Raji (cell line): ENCODE data around the gene PIK3C2A.

ENCODE experiments used
- POLR2A ChIP-seq: IDR thresholded peaks from 2 replicates; pipeline ENCODE4 v1.6.1; 2011; ENCODE audit warnings: low read depth, low read length, control low read depth; ENCODE audit not compliant: insufficient read depth

Gene PIK3C2A

GRCh38 chr11:17219016-17219415 is 11.2 kb upstream of the PIK3C2A start:
- no peak for TF ChIP-seq POLR2A

- TF ChIP-seq POLR2A = no peak
Observed at GRCh38 chr11:17218403-17218802, 10.6 kb upstream of the PIK3C2A start.

GRCh38 chr11:17217401-17217800 is 9.6 kb upstream of the PIK3C2A start:
- TF ChIP-seq POLR2A = no peak

GRCh38 chr11:17214338-17214737 is 6.6 kb upstream of the PIK3C2A start:
- no peak for TF ChIP-seq POLR2A

GRCh38 chr11:17211286-17211685 is 3.5 kb upstream of the PIK3C2A start:
- no peak for TF ChIP-seq POLR2A

GRCh38 chr11:17209939-17210245 is 2.1 kb upstream of the PIK3C2A start:
- no peak for TF ChIP-seq POLR2A

- no peak; the same call in 1 of the 2 replicates for TF ChIP-seq POLR2A
Observed at GRCh38 chr11:17208257-17208999, 642 bp upstream of the PIK3C2A start.

GRCh38 chr11:17206463-17206862 is 1.3 kb downstream of the PIK3C2A start:
- TF ChIP-seq POLR2A = no peak

- no peak for TF ChIP-seq POLR2A
Observed at GRCh38 chr11:17197431-17197898, 10.3 kb downstream of the PIK3C2A start.

GRCh38 chr11:17188675-17189074 is 19.1 kb downstream of the PIK3C2A start:
- TF ChIP-seq POLR2A = no peak

- TF ChIP-seq POLR2A = no peak
Observed at GRCh38 chr11:17186932-17187692, 20.7 kb downstream of the PIK3C2A start.

GRCh38 chr11:17185938-17186337 is 21.8 kb downstream of the PIK3C2A start:
- no peak for TF ChIP-seq POLR2A

GRCh38 chr11:17184882-17185587 is 22.8 kb downstream of the PIK3C2A start:
- no peak for TF ChIP-seq POLR2A

GRCh38 chr11:17183836-17184235 is 23.9 kb downstream of the PIK3C2A start:
- no peak for TF ChIP-seq POLR2A

- TF ChIP-seq POLR2A = no peak
Observed at GRCh38 chr11:17179970-17180369, 27.8 kb downstream of the PIK3C2A start.

GRCh38 chr11:17173332-17173731 is 34.5 kb downstream of the PIK3C2A start:
- no peak for TF ChIP-seq POLR2A
